Measurements from ENCODE around the gene TRIP13. TPM values are rescaled to one million over a fixed set of nuclear protein-coding genes. Genes with fewer than 3 reads are reported as not detected.

Gene TRIP13
- total and polyA plus RNA-seq, 2 of the 4 experiments (the other 2 are of a cell fraction), result 17.1 to 35.5 TPM

- TF ChIP-seq USF2 (IDR thresholded peaks at IDR 0.05; ENCODE audit: low read depth, low read length), result no peak
- no peak for TF ChIP-seq RAD21 (IDR thresholded peaks at IDR 0.05; ENCODE audit: low read length)
Observed at GRCh38 chr5:953535-954449, 61.1 kb downstream of the TRIP13 start (continued).

All from IMR-90 (cell line).